ENCODE data around the gene SYT14. TPM values are rescaled to one million over a fixed set of nuclear protein-coding genes. Genes with fewer than 3 reads are reported as not detected.

SYT14 gene
- total RNA-seq, 1 experiment from 2014 or later = not detected

DNA sequence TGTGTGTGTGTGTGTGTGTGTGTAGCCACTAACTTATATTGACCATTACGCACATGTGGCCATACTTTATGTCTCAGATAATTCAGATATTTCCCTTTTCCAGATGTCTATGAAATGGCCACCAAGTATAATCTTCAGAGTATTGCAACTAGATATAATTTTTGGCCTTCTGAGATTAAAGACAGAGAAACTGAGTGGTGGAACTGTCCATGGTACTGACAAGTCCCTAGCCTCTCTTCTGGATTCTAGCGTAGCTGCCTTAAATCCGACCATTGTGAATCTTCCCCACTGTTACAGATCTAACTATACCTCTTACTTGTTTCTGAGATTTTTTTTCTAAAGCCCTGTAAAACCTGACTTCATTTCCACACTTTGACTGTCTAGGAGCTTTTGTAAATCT lies 194.6 kb downstream of the SYT14 start:
- DNase-seq = peak; percentile 53
- Histone ChIP-seq H3K9ac (ENCODE audit: low read length) (no peak overlapping the region), H3K27me3 (ENCODE audit: low read length) (no peaks in the 10 kb centered on the region), H3K4me2 (ENCODE audit: low read depth, low read length, poor library complexity, severe bottlenecking) (no peak overlapping the region), H3K79me2 (ENCODE audit: low read length) (no peaks in the 10 kb centered on the region), H3K4me1 (ENCODE audit: low read length) (no peaks in the 10 kb centered on the region), H3K4me3 (ENCODE audit: low read length) (no peak overlapping the region), H3K27ac (ENCODE audit: low read length) (no peak overlapping the region), H3K36me3 (ENCODE audit: insufficient read depth, low read length) (no peaks in the 10 kb centered on the region), H3K9me2 (replicated peaks; ENCODE audit: insufficient read depth, low read length) (no peaks in the 10 kb centered on the region), H4K20me1 (ENCODE audit: insufficient read depth, low read depth, low read length) (no peaks in the 10 kb centered on the region), H2AFZ (ENCODE audit: low read length) (no peak overlapping the region), H3K9me3 (ENCODE audit: low read length) (no peaks in the 10 kb centered on the region)

DNA sequence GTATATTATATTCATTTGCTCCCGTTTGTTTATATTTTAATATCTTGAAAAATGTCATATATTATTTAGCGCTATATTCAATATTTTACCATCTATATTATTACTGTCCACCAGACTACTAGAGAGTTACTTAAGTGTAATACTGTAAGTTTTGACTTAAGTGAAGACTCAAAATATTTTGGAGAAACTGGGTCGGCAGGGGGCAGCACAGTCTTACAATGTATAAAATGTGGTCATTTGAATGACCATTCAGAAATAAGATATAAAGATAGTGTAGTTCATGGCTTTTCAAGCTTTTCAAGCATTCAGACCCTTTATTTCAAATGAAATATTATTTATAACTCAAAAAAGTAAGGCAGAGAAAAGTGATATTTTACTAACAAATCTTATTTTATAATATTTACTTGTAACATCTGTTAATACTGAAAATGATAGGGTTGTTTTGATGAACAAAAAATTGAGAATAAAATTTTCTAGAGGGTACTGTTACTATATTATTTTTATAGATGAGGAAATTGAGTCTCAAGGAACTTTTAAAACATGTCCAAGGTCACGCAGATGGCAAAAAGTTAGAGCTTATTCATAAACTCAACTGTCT lies 205.5 kb downstream of the SYT14 start:
- H3K27me3 ChIP-seq (ENCODE audit: low read length) = no peaks in the 10 kb centered on the region
- DNase-seq = peak; percentile 88
- H3K36me3 ChIP-seq (ENCODE audit: insufficient read depth, low read length) = no peaks in the 10 kb centered on the region
- H3K9ac ChIP-seq (ENCODE audit: low read length) = no peak overlapping the region
- H3K27ac ChIP-seq (ENCODE audit: low read length) = no peak overlapping the region
- no peaks in the 10 kb centered on the region for H3K79me2 ChIP-seq (ENCODE audit: low read length)
- H3K4me2 ChIP-seq (ENCODE audit: low read depth, low read length, poor library complexity, severe bottlenecking) = no peak overlapping the region
- H3K9me3 ChIP-seq (ENCODE audit: low read length) = no peaks in the 10 kb centered on the region
- H3K9me2 ChIP-seq (replicated peaks; ENCODE audit: insufficient read depth, low read length) = no peaks in the 10 kb centered on the region
- H3K4me3 ChIP-seq (ENCODE audit: low read length) = no peak overlapping the region
- H4K20me1 ChIP-seq (ENCODE audit: insufficient read depth, low read depth, low read length) = no peaks in the 10 kb centered on the region
- no peaks in the 10 kb centered on the region for H3K4me1 ChIP-seq (ENCODE audit: low read length)
- no peak overlapping the region for H2AFZ ChIP-seq (ENCODE audit: low read length)

DNA sequence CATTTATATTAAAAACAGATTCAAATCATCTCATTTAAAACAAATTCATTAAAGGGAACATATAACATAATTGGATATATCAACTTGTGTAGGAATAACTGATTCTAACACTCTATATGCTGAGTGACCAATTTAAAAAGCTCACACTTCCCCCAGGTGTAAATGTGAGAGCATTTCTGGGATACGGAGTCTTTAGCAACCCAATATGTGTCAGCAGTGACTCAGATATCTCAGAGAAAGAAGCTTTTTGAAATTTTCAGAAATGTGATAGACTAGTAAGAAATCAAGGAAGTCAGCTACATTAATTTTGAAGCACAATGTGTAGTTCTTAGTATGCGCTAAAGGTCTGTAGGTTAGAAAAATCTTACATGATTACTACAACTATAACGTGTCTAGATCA lies 206.7 kb downstream of the SYT14 start:
- no peak overlapping the region for H3K4me2 ChIP-seq (ENCODE audit: low read depth, low read length, poor library complexity, severe bottlenecking)
- no peaks in the 10 kb centered on the region for H3K36me3 ChIP-seq (ENCODE audit: insufficient read depth, low read length)
- H3K4me1 ChIP-seq (ENCODE audit: low read length) = no peaks in the 10 kb centered on the region
- H3K9ac ChIP-seq (ENCODE audit: low read length) = no peak overlapping the region
- no peaks in the 10 kb centered on the region for H4K20me1 ChIP-seq (ENCODE audit: insufficient read depth, low read depth, low read length)
- H3K4me3 ChIP-seq (ENCODE audit: low read length) = no peak overlapping the region
- DNase-seq = no peak
- no peak overlapping the region for H2AFZ ChIP-seq (ENCODE audit: low read length)
- H3K79me2 ChIP-seq (ENCODE audit: low read length) = no peaks in the 10 kb centered on the region
- no peak overlapping the region for H3K27ac ChIP-seq (ENCODE audit: low read length)
- no peaks in the 10 kb centered on the region for H3K9me3 ChIP-seq (ENCODE audit: low read length)
- H3K9me2 ChIP-seq (replicated peaks; ENCODE audit: insufficient read depth, low read length) = no peaks in the 10 kb centered on the region
- no peaks in the 10 kb centered on the region for H3K27me3 ChIP-seq (ENCODE audit: low read length)

DNA sequence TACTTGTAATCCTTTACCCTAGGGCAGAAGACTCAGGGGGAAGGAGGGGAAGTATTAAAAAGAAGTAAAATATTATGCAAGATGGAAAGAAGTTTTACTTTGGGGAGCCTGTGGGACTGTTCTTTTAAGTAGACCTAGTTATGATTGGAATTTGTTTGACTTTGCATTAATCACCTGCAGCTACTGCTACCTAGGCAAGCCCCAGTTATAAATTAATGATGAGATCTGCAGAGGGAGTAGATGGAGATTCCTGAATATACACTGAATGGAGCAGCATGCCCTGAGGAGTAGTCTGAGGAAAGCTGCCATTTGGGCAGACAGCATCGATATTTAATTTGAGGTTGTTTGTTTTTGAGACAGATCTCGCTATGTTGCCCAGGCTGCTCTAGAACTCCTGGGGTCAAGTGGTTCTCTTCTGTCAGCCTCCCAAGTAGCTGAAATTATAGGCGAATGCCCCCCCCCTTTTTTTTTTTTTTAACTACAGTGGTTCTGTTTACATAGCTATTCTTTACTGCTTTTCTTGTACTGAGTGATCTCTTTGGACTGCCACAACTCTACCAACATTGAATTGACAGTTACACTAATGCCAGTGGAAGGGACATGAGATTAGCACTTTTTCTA lies 213.1 kb downstream of the SYT14 start:
- Histone ChIP-seq H3K9me3 (ENCODE audit: low read length) (no peaks in the 10 kb centered on the region), H3K4me1 (ENCODE audit: low read length) (no peaks in the 10 kb centered on the region), H4K20me1 (ENCODE audit: insufficient read depth, low read depth, low read length) (no peaks in the 10 kb centered on the region), H3K9ac (ENCODE audit: low read length) (no peak overlapping the region), H3K36me3 (ENCODE audit: insufficient read depth, low read length) (no peaks in the 10 kb centered on the region), H3K4me2 (ENCODE audit: low read depth, low read length, poor library complexity, severe bottlenecking) (no peak overlapping the region), H3K27me3 (ENCODE audit: low read length) (no peaks in the 10 kb centered on the region; the same call in 1 of the 2 replicates), H3K9me2 (replicated peaks; ENCODE audit: insufficient read depth, low read length) (no peaks in the 10 kb centered on the region), H2AFZ (ENCODE audit: low read length) (no peak overlapping the region), H3K79me2 (ENCODE audit: low read length) (no peaks in the 10 kb centered on the region), H3K4me3 (ENCODE audit: low read length) (no peak overlapping the region), H3K27ac (ENCODE audit: low read length) (no peak overlapping the region)
- no peak for DNase-seq

DNA sequence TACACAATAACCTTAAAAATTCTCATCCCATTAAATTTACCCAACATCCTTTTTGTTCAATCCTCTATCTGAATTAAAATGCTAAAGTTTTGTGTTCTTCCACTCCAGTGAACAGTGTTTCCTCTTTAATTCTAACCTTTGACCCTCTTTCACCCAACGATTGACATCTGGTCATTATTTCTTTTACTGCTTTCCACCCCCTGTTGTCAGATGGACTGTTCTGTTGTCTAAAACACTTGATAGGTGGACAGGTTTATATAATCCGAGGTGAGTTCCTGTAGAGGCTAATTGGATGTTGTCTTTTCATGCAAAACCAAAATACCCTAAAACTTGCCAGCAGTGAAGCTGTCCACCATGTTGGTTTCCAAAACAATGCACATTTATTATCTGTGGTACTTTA lies 221.2 kb downstream of the SYT14 start:
- no peaks in the 10 kb centered on the region for H3K9me2 ChIP-seq (replicated peaks; ENCODE audit: insufficient read depth, low read length)
- no peak for DNase-seq

DNA sequence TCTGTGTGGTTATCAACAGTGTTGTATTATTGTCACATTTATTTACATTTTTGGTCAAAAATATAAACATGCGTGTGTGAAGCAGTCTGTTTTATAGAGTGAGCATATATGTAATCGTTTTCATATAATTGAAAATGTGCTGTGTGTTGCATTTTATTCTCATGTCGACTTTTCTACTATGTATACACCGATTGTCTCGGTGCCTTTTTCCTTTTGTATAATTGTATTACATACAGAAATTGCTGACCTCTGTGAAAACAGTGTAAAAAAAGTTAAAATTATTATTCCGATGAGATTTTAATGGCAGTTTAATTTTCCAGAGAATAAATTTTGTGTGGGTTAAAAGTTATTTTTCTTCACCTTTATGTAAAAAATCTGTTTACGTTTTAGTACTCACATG lies 232.2 kb downstream of the SYT14 start:
- Histone ChIP-seq H3K9ac (ENCODE audit: low read length) (no peak overlapping the region), H3K4me1 (ENCODE audit: low read length) (no peaks in the 10 kb centered on the region), H3K9me3 (ENCODE audit: low read length) (no peaks in the 10 kb centered on the region), H3K27me3 (ENCODE audit: low read length) (no peaks in the 10 kb centered on the region), H3K36me3 (ENCODE audit: insufficient read depth, low read length) (no peaks in the 10 kb centered on the region), H3K4me3 (ENCODE audit: low read length) (no peak overlapping the region), H3K4me2 (ENCODE audit: low read depth, low read length, poor library complexity, severe bottlenecking) (no peak overlapping the region), H4K20me1 (ENCODE audit: insufficient read depth, low read depth, low read length) (no peaks in the 10 kb centered on the region), H3K79me2 (ENCODE audit: low read length) (no peaks in the 10 kb centered on the region), H2AFZ (ENCODE audit: low read length) (no peak overlapping the region), H3K27ac (ENCODE audit: low read length) (no peak overlapping the region), H3K9me2 (replicated peaks; ENCODE audit: insufficient read depth, low read length) (no peaks in the 10 kb centered on the region)
- DNase-seq = no peak

More for the DNA sequence above, 221.2 kb downstream of the SYT14 start:
- no peaks in the 10 kb centered on the region for H4K20me1 ChIP-seq (ENCODE audit: insufficient read depth, low read depth, low read length)
- no peaks in the 10 kb centered on the region for H3K4me1 ChIP-seq (ENCODE audit: low read length)
- H3K4me3 ChIP-seq (ENCODE audit: low read length) = no peak overlapping the region
- no peak overlapping the region for H2AFZ ChIP-seq (ENCODE audit: low read length)
- H3K9me3 ChIP-seq (ENCODE audit: low read length) = no peaks in the 10 kb centered on the region
- H3K36me3 ChIP-seq (ENCODE audit: insufficient read depth, low read length) = no peaks in the 10 kb centered on the region
- no peak overlapping the region for H3K27ac ChIP-seq (ENCODE audit: low read length)
- H3K27me3 ChIP-seq (ENCODE audit: low read length) = no peaks in the 10 kb centered on the region; the same call in 1 of the 2 replicates
- no peak overlapping the region for H3K4me2 ChIP-seq (ENCODE audit: low read depth, low read length, poor library complexity, severe bottlenecking)
- H3K79me2 ChIP-seq (ENCODE audit: low read length) = no peaks in the 10 kb centered on the region
- no peak overlapping the region for H3K9ac ChIP-seq (ENCODE audit: low read length)

DNA sequence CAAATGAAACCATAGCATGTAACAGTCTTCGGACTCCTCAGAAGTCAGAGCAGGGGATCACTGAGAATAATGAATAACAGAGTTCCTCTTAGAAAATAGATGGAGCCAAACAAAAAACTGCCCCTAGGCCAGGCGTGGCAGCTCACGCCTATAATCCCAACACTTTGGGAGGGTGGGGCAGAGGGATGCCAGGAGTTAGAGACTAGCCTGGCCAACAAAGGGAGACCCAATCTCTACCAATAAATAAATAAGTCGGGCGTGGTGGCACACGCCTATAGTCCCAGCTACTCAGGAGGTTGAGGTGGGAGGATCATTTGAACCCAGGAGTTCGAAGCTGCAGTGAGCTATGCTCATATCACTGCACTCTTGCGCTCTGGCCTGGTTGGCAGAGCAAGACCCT lies 236.1 kb downstream of the SYT14 start:
- H3K27ac ChIP-seq (ENCODE audit: low read length) = no peak overlapping the region
- H3K4me3 ChIP-seq (ENCODE audit: low read length) = no peak overlapping the region
- no peak overlapping the region for H3K9ac ChIP-seq (ENCODE audit: low read length)
- no peaks in the 10 kb centered on the region for H3K27me3 ChIP-seq (ENCODE audit: low read length)
- no peaks in the 10 kb centered on the region for H3K4me1 ChIP-seq (ENCODE audit: low read length)
- H3K36me3 ChIP-seq (ENCODE audit: insufficient read depth, low read length) = no peaks in the 10 kb centered on the region
- H3K9me2 ChIP-seq (replicated peaks; ENCODE audit: insufficient read depth, low read length) = no peaks in the 10 kb centered on the region
- no peaks in the 10 kb centered on the region for H4K20me1 ChIP-seq (ENCODE audit: insufficient read depth, low read depth, low read length)
- no peak overlapping the region for H2AFZ ChIP-seq (ENCODE audit: low read length)
- DNase-seq = no peak
- no peaks in the 10 kb centered on the region for H3K9me3 ChIP-seq (ENCODE audit: low read length)
- no peaks in the 10 kb centered on the region for H3K79me2 ChIP-seq (ENCODE audit: low read length)
- H3K4me2 ChIP-seq (ENCODE audit: low read depth, low read length, poor library complexity, severe bottlenecking) = no peak overlapping the region

DNA sequence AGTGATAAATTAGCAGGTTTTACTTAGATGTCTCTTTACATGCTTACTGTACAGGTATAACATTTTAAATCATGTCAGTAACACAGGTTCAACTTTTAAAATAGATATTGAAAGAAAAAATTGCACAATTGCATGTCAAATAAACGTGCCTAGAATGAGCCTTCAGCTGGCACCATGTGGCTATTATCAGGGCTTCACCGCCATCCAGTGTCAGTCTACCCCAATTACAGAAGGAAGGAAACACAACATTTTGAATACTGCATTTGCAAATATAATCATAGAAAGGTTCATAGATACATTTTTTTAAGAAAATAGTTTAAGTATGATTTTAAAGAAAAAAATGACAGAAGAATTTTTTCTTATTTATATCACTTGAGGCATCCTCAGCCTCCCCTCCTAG lies 247.0 kb downstream of the SYT14 start:
- H3K9me3 ChIP-seq (ENCODE audit: low read length) = no peaks in the 10 kb centered on the region
- H3K27ac ChIP-seq (ENCODE audit: low read length) = no peak overlapping the region

More for the DNA sequence above, 247.0 kb downstream of the SYT14 start:
- no peaks in the 10 kb centered on the region for H3K79me2 ChIP-seq (ENCODE audit: low read length)
- no peaks in the 10 kb centered on the region for H3K4me1 ChIP-seq (ENCODE audit: low read length)
- H2AFZ ChIP-seq (ENCODE audit: low read length) = no peak overlapping the region
- H3K27me3 ChIP-seq (ENCODE audit: low read length) = no peaks in the 10 kb centered on the region
- no peak overlapping the region for H3K4me3 ChIP-seq (ENCODE audit: low read length)
- no peaks in the 10 kb centered on the region for H4K20me1 ChIP-seq (ENCODE audit: insufficient read depth, low read depth, low read length)
- no peak for DNase-seq
- H3K4me2 ChIP-seq (ENCODE audit: low read depth, low read length, poor library complexity, severe bottlenecking) = no peak overlapping the region
- H3K9ac ChIP-seq (ENCODE audit: low read length) = no peak overlapping the region
- H3K9me2 ChIP-seq (replicated peaks; ENCODE audit: insufficient read depth, low read length) = no peaks in the 10 kb centered on the region
- no peaks in the 10 kb centered on the region for H3K36me3 ChIP-seq (ENCODE audit: insufficient read depth, low read length)
